Measurements from ENCODE around the gene FOCAD.

DNA sequence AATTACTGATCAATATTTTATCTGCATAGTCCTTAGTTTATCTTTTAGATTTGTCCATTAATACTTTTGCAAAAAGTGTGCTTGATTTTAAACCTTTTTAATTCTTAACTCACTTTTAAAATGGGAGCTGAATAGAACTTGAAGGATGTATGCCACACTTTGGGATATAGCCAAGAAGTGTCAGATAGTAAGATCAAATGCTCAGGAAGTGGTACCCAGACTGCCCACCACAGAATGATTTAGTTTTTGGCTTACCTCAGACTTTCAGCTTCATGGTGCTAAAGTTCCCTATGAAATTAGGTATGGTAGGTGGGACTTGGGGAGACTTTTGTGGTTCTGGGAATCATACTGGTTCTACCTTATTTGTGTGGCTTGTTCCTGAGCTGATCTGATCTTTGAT is 14.7 kb downstream of the FOCAD start:
- TF ChIP-seq, protein P1, sequence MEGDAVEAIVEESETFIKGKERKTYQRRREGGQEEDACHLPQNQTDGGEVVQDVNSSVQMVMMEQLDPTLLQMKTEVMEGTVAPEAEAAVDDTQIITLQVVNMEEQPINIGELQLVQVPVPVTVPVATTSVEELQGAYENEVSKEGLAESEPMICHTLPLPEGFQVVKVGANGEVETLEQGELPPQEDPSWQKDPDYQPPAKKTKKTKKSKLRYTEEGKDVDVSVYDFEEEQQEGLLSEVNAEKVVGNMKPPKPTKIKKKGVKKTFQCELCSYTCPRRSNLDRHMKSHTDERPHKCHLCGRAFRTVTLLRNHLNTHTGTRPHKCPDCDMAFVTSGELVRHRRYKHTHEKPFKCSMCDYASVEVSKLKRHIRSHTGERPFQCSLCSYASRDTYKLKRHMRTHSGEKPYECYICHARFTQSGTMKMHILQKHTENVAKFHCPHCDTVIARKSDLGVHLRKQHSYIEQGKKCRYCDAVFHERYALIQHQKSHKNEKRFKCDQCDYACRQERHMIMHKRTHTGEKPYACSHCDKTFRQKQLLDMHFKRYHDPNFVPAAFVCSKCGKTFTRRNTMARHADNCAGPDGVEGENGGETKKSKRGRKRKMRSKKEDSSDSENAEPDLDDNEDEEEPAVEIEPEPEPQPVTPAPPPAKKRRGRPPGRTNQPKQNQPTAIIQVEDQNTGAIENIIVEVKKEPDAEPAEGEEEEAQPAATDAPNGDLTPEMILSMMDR (conservative IDR thresholded peaks at IDR 0.05): no peak
- no peak for TF ChIP-seq EZH2 (IDR thresholded peaks at IDR 0.05; ENCODE audit: low read depth)
